ENCODE results near the gene PLEKHA8.

GRCh38 chr7:30169579-30169978 lies 141.4 kb downstream of the PLEKHA8 start:
- TF ChIP-seq TAF1 (IDR thresholded peaks at IDR 0.05; ENCODE audit: borderline replicate concordance, insufficient read depth, low read length), result no peak
- TF ChIP-seq SIN3A (IDR thresholded peaks at IDR 0.05; ENCODE audit: borderline replicate concordance, insufficient read depth, low read length), result no peak
- no peak for TF ChIP-seq POLR2AphosphoS5 (IDR thresholded peaks at IDR 0.05; ENCODE audit: low read depth, low read length)
- TF ChIP-seq FOXP2 (optimal IDR thresholded peaks at IDR 0.05; ENCODE audit: borderline replicate concordance, extremely low read depth, extremely low read length, insufficient read depth), result no peak
